Measurements from ENCODE around the gene EPHB1.

The EPHB1 gene

GRCh38 chr3:134876836-134877235, 81.8 kb downstream of the EPHB1 start:
- ATAC-seq: no peak
- TF ChIP-seq PPARA (CRISPR knock-in tag; IDR thresholded peaks at IDR 0.05; ENCODE audit: borderline replicate concordance): no peak
- TF ChIP-seq PATZ1 (CRISPR knock-in tag; IDR thresholded peaks at IDR 0.05; ENCODE audit: borderline replicate concordance): no peak
- no peak for TF ChIP-seq ARNTL (CRISPR knock-in tag; IDR thresholded peaks at IDR 0.05; ENCODE audit: borderline replicate concordance, low read depth)

- ATAC-seq: no peak; the same call in 2 of the 3 replicates
- TF ChIP-seq TSHZ2 (CRISPR knock-in tag; IDR thresholded peaks at IDR 0.05) (no peak), TCF4 (CRISPR knock-in tag; IDR thresholded peaks at IDR 0.05; ENCODE audit: borderline replicate concordance) (no peak), ZFP3 (CRISPR knock-in tag; IDR thresholded peaks at IDR 0.05) (no peak), RARB (CRISPR knock-in tag; IDR thresholded peaks at IDR 0.05) (no peak), ZNF565 (CRISPR knock-in tag; conservative IDR thresholded peaks at IDR 0.05; ENCODE audit: low read depth) (no peak), SNAI2 (CRISPR knock-in tag; IDR thresholded peaks at IDR 0.05) (no peak), ZNF70 (CRISPR knock-in tag; IDR thresholded peaks at IDR 0.05) (no peak), OSR1 (CRISPR knock-in tag; IDR thresholded peaks at IDR 0.05) (no peak), ARNTL (CRISPR knock-in tag; IDR thresholded peaks at IDR 0.05; ENCODE audit: borderline replicate concordance, low read depth) (no peak), BACH2 (CRISPR knock-in tag; IDR thresholded peaks at IDR 0.05; ENCODE audit: borderline replicate concordance) (no peak), ESRRG (CRISPR knock-in tag; IDR thresholded peaks at IDR 0.05) (no peak), ZFP30 (CRISPR knock-in tag; IDR thresholded peaks at IDR 0.05) (no peak), ZNF8 (CRISPR knock-in tag; IDR thresholded peaks at IDR 0.05) (no peak), CSDC2 (CRISPR knock-in tag; IDR thresholded peaks at IDR 0.05) (no peak)
- TF ChIP-seq, protein P1, sequence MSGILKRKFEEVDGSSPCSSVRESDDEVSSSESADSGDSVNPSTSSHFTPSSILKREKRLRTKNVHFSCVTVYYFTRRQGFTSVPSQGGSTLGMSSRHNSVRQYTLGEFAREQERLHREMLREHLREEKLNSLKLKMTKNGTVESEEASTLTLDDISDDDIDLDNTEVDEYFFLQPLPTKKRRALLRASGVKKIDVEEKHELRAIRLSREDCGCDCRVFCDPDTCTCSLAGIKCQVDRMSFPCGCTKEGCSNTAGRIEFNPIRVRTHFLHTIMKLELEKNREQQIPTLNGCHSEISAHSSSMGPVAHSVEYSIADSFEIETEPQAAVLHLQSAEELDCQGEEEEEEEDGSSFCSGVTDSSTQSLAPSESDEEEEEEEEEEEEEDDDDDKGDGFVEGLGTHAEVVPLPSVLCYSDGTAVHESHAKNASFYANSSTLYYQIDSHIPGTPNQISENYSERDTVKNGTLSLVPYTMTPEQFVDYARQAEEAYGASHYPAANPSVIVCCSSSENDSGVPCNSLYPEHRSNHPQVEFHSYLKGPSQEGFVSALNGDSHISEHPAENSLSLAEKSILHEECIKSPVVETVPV (CRISPR knock-in tag; IDR thresholded peaks at IDR 0.05): no peak
Measured at GRCh38 chr3:134877788-134878187, 82.7 kb downstream of the EPHB1 start.

DNA sequence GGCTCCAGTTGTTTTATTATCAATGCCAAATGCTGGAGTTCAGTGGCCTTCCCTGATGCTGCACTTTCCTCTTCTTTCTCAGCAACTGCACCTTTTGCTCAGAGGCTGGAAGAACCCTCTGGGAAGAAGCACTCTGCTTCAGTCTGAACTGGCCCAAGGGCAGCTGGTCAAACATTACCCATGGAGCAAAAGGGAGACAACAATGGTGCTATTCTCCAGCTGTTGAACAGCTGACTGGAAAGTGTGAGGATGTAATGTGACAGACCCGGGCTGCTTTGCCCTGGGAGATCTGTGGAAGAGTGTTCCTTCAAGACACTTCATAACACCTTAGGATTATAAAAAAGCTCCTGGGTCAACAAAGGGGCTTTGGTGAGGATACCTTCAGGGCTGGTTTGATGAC, 84.9 kb downstream of the EPHB1 start:
- ATAC-seq: no peak
- no peak for TF ChIP-seq ZNF8 (CRISPR knock-in tag; IDR thresholded peaks at IDR 0.05)
- TF ChIP-seq, protein P2, sequence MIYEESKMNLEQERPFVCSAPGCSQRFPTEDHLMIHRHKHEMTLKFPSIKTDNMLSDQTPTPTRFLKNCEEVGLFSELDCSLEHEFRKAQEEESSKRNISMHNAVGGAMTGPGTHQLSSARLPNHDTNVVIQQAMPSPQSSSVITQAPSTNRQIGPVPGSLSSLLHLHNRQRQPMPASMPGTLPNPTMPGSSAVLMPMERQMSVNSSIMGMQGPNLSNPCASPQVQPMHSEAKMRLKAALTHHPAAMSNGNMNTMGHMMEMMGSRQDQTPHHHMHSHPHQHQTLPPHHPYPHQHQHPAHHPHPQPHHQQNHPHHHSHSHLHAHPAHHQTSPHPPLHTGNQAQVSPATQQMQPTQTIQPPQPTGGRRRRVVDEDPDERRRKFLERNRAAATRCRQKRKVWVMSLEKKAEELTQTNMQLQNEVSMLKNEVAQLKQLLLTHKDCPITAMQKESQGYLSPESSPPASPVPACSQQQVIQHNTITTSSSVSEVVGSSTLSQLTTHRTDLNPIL (CRISPR knock-in tag; IDR thresholded peaks at IDR 0.05; ENCODE audit: low read depth): no peak
- TF ChIP-seq ZNF565 (CRISPR knock-in tag; conservative IDR thresholded peaks at IDR 0.05; ENCODE audit: low read depth): no peak
- no peak for TF ChIP-seq ISL1 (CRISPR knock-in tag; IDR thresholded peaks at IDR 0.05)
- TF ChIP-seq, protein P1 (CRISPR knock-in tag; IDR thresholded peaks at IDR 0.05): no peak
- TF ChIP-seq, protein P3, sequence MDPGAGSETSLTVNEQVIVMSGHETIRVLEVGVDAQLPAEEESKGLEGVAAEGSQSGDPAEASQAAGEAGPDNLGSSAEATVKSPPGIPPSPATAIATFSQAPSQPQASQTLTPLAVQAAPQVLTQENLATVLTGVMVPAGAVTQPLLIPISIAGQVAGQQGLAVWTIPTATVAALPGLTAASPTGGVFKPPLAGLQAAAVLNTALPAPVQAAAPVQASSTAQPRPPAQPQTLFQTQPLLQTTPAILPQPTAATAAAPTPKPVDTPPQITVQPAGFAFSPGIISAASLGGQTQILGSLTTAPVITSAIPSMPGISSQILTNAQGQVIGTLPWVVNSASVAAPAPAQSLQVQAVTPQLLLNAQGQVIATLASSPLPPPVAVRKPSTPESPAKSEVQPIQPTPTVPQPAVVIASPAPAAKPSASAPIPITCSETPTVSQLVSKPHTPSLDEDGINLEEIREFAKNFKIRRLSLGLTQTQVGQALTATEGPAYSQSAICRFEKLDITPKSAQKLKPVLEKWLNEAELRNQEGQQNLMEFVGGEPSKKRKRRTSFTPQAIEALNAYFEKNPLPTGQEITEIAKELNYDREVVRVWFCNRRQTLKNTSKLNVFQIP (CRISPR knock-in tag; IDR thresholded peaks at IDR 0.05; ENCODE audit: borderline replicate concordance, low read depth): no peak
- TF ChIP-seq TSHZ2 (CRISPR knock-in tag; IDR thresholded peaks at IDR 0.05): no peak
- TF ChIP-seq TCF4 (CRISPR knock-in tag; IDR thresholded peaks at IDR 0.05; ENCODE audit: borderline replicate concordance): no peak

All from SK-N-SH treated with all-trans-retinoic acid at 6 μM for 48 hours (cell line).